Measurements from ENCODE around the gene SIRT2. TPM values are rescaled to one million over a fixed set of nuclear protein-coding genes. Genes with fewer than 3 reads are reported as not detected.

SIRT2 gene
- total RNA-seq, 1 experiment from 2014 or later = 8.4 TPM

DNA sequence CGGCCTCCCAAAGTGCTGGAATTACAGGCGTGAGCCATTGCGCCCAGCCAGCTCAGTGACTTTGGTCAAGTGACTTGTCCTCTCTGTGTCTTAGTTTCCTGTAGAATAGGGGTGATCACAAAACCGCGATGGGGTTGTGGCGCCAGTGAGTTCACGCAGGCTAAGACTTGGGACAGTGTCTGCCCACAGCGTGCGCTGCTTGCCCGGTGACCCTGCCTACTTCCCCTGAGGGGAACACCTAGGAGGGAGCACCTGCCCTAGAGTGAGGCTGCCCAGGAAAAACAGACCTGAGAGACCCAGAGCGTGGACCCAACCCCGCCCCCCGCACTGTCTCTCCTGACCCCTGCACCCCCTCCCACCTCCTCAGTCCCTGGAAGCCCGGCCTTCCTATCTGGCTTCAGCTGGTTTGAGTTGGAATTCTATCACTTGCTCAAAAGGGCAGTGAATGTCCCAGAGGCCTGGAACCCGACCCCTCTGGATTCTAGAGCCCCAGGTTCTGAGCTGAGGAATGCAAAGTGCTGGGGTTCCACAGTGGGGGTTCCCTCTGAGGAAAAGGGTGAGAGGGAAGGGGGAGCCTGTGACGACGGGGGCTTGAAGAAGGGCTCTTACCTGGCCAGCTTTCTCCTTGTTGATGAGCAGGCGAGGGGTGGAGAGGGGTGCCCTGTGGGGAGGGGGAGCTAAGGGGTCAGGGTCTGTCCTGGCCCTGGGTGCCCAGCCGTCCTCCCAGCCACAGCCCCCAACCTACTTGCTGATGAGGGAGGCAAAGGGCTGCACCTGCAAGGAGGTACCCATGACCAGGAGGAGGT, 19.1 kb downstream of the SIRT2 start:
- Histone ChIP-seq H3K23me2 (ENCODE audit: insufficient read length, low read depth, low read length, poor library complexity, severe bottlenecking) (no peaks in the 10 kb centered on the region), H3K56ac (ENCODE audit: insufficient read length, low read depth, low read length) (no peak overlapping the region), H4K8ac (replicated peaks; ENCODE audit: insufficient read length, low read depth, low read length) (no peak overlapping the region), H2BK15ac (ENCODE audit: low read depth, low read length) (no peak overlapping the region), H2BK5ac (ENCODE audit: insufficient read length, low read length) (no peak overlapping the region), H4K91ac (ENCODE audit: insufficient read length, low read depth, low read length) (no peak overlapping the region), H4K5ac (ENCODE audit: insufficient read length, low read depth, low read length) (no peak overlapping the region), H3K9ac (ENCODE audit: extremely low read depth, insufficient read length, low read length) (no peak overlapping the region), H2AK5ac (ENCODE audit: insufficient read length, low read length) (no peak overlapping the region), H3K9me3 (ENCODE audit: control insufficient read depth, low read depth, low read length) (no peaks in the 10 kb centered on the region), H3K27ac (ENCODE audit: insufficient read length, low read depth, low read length) (no peak overlapping the region), H2BK12ac (ENCODE audit: insufficient read length, low read depth, low read length) (no peak overlapping the region), H3K4ac (ENCODE audit: low read depth, low read length) (no peak overlapping the region), H4K20me1 (ENCODE audit: control insufficient read depth, insufficient read depth, insufficient read length) (no peaks in the 10 kb centered on the region), H3K14ac (ENCODE audit: insufficient read depth, low read length) (no peak overlapping the region; the same call in 1 of the 2 replicates), H2BK120ac (ENCODE audit: low read depth, low read length, poor library complexity, severe bottlenecking) (no peak overlapping the region), H3T11ph (ENCODE audit: low read length) (no peak overlapping the region), H3K4me2 (ENCODE audit: insufficient read depth, insufficient read length, low read length) (no peak overlapping the region), H3K79me2 (ENCODE audit: insufficient read depth, low read length) (no peaks in the 10 kb centered on the region), H3K4me1 (ENCODE audit: insufficient read depth, low read length) (peaks cover 3% of the 10 kb centered on the region; the same call in 1 of the 2 replicates), H2AFZ (ENCODE audit: low read length) (no peak overlapping the region), H2BK20ac (ENCODE audit: low read depth, low read length, poor library complexity, severe bottlenecking) (no peak overlapping the region), H3K18ac (ENCODE audit: insufficient read length, low read depth, low read length) (no peak overlapping the region), H3K27me3 (ENCODE audit: insufficient read depth, low read length) (peaks cover 2% of the 10 kb centered on the region; the same call in 1 of the 2 replicates), H3K23ac (ENCODE audit: insufficient read length, low read depth, low read length) (no peak overlapping the region), H3K79me1 (ENCODE audit: insufficient read depth, low read depth, low read length, poor library complexity, severe bottlenecking) (no peaks in the 10 kb centered on the region)
- WGBS (ENCODE audit: extremely low coverage, insufficient read length, low lambda C conversion rate) = no CpG with 5 or more reads among the region's 19 CpGs
- H3K9me3 Mint-ChIP-seq = no peaks in the 10 kb centered on the region
- no peak for DNase-seq
- H3K27me3 Mint-ChIP-seq (ENCODE audit: low read depth) = no peaks in the 10 kb centered on the region
- TF ChIP-seq, protein P1, sequence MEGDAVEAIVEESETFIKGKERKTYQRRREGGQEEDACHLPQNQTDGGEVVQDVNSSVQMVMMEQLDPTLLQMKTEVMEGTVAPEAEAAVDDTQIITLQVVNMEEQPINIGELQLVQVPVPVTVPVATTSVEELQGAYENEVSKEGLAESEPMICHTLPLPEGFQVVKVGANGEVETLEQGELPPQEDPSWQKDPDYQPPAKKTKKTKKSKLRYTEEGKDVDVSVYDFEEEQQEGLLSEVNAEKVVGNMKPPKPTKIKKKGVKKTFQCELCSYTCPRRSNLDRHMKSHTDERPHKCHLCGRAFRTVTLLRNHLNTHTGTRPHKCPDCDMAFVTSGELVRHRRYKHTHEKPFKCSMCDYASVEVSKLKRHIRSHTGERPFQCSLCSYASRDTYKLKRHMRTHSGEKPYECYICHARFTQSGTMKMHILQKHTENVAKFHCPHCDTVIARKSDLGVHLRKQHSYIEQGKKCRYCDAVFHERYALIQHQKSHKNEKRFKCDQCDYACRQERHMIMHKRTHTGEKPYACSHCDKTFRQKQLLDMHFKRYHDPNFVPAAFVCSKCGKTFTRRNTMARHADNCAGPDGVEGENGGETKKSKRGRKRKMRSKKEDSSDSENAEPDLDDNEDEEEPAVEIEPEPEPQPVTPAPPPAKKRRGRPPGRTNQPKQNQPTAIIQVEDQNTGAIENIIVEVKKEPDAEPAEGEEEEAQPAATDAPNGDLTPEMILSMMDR (conservative IDR thresholded peaks at IDR 0.05) = no peak
- no peaks in the 10 kb centered on the region; a peak in 1 of 7 replicates for H3K36me3 Mint-ChIP-seq (ENCODE audit: insufficient read depth in 1 of 3, low read depth in 3 of 3)
- H3K4me1 Mint-ChIP-seq = peaks cover 19 to 34% of the 10 kb centered on the region in 2 experiments
- H3K27ac Mint-ChIP-seq = no peak overlapping the region
- H3K4me3 Mint-ChIP-seq = no peak overlapping the region

Data from H9 (cell line).